OCI-LY7 (cell line): ENCODE data around the gene HMCES. TPM values are rescaled to one million over a fixed set of nuclear protein-coding genes. Genes with fewer than 3 reads are reported as not detected.

Source experiments
- microRNA-seq: library from miRNA; unstranded; fragments of <30 nt; microRNA quantifications from one replicate; pipeline ENCODE4 v1.2.0, GENCODE V29; 2022; ENCODE audit warnings: borderline replicate concordance
- small RNA-seq: library from RNA; depleted of rRNA; stranded (forward); fragments of <200 nt; gene quantifications from one replicate; pipeline ENCODE3, GENCODE V24; 2014
- total RNA-seq, 2 experiments: library from RNA; depleted of rRNA in 1 of 2; stranded (reverse); fragments of >200 nt in 1 of 2; shearing (Covaris generic) in 1 of 2; gene quantifications; 2 replicates each; pipeline ENCODE4 v1.2.3, GENCODE V29; 2014 to 2022

HMCES gene
- total RNA-seq, 2 experiments from 2014 or later = 90.6 to 287 TPM

Small RNAs within 50 kb of the gene (microRNA-seq; reads per million reads assigned to microRNA genes)
- gene MIR6826 = not detected

Small RNAs within 50 kb of the gene (small RNA-seq; reads per million reads assigned to genes)
- not detected for gene MIR6826

Other genes starting within 250 kb of the HMCES start
- not detected in 2 replicates for gene GP9, start 218.1 kb upstream of the HMCES start, total RNA-seq (2014; rRNA removed; shearing (Covaris generic))
- not detected in 2 replicates for gene GP9, start 218.1 kb upstream of the HMCES start, total RNA-seq (2022)
- 11.6 and 12.5 TPM in 2 replicates for gene RAB43, start 157.1 kb upstream of the HMCES start, total RNA-seq (2014; rRNA removed; shearing (Covaris generic))
- gene RAB43, start 157.1 kb upstream of the HMCES start, total RNA-seq (2022) = 10.4 and 14.1 TPM in 2 replicates
- 34.5 and 40.3 TPM in 2 replicates for gene ISY1, start 117.8 kb upstream of the HMCES start, total RNA-seq (2014; rRNA removed; shearing (Covaris generic))
- gene ISY1, start 117.8 kb upstream of the HMCES start, total RNA-seq (2022) = 54.9 and 62.1 TPM in 2 replicates
- gene CNBP, start 95.0 kb upstream of the HMCES start, total RNA-seq (2014; rRNA removed; shearing (Covaris generic)) = 336 and 350 TPM in 2 replicates
- gene CNBP, start 95.0 kb upstream of the HMCES start, total RNA-seq (2022) = 322 and 324 TPM in 2 replicates
- 91.9 and 135 TPM in 2 replicates for gene COPG1, start 29.3 kb upstream of the HMCES start, total RNA-seq (2014; rRNA removed; shearing (Covaris generic))
- 174 and 182 TPM in 2 replicates for gene COPG1, start 29.3 kb upstream of the HMCES start, total RNA-seq (2022)
- 0.36 and 1.1 TPM in 2 replicates for gene EFCAB12, start 149.8 kb downstream of the HMCES start, total RNA-seq (2014; rRNA removed; shearing (Covaris generic))
- 2.5 and 2.6 TPM in 2 replicates for gene EFCAB12, start 149.8 kb downstream of the HMCES start, total RNA-seq (2022)
- 42.4 and 46.3 TPM in 2 replicates for gene MBD4, start 161.1 kb downstream of the HMCES start, total RNA-seq (2014; rRNA removed; shearing (Covaris generic))
- 74.6 and 86.1 TPM in 2 replicates for gene MBD4, start 161.1 kb downstream of the HMCES start, total RNA-seq (2022)
- 21.6 and 25.8 TPM in 2 replicates for gene IFT122, start 161.4 kb downstream of the HMCES start, total RNA-seq (2014; rRNA removed; shearing (Covaris generic))
- gene IFT122, start 161.4 kb downstream of the HMCES start, total RNA-seq (2022) = 37.0 and 48.1 TPM in 2 replicates
- not detected in 2 replicates for gene RHO, start 249.8 kb downstream of the HMCES start, total RNA-seq (2014; rRNA removed; shearing (Covaris generic))
- gene RHO, start 249.8 kb downstream of the HMCES start, total RNA-seq (2022) = not detected in 2 replicates